ENCODE data around the gene FOSL1.

The FOSL1 gene

DNA sequence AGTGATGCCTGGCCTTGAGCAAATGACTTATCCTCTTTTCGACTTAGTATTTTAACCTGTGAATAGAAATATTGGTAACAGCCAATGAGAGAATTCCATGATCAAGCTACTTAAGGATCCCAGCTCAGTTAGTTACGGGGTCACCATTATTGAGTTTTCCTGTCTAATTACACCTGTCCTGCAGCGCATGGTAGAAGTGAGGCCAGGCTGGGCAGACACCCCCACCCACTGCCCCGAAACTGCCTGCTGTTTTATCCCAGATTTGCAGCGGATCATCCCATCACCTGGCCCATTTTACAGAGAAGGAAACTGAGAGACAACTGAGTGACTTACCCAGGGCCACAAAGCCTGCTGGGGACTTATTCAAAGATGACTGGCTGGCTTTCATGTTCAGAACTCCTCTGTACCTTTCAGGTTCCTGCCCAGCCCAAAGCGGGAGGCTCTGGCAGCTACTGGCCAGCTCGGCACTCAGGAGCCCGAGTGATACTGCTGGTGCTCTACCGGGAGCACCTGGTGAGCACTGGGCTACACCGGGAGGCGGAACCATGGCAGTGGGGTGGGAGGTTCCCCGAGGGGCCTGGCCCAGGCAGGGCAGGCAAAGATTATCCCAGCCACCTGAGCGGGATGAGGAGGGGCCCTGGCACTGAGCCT lies 38.5 kb downstream of the FOSL1 start:
- no peak for DNase-seq

DNA sequence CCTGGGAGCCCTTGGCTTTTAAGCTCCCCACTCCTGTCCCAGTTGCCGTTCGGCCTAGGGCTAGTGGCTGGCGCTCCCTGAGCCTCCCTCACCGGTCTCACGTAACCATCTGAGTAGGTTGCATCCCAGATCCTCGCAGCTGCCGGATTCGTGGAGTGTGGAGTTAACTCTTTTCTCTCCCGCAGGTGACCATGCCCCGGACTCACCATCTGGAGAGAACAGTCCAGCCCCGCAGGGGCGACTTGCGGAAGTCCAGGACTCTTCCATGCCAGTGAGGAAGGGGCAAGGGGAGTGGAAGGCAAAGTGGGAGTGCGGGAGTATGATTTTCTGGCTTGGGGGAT lies 39.1 kb downstream of the FOSL1 start:
- no peak for DNase-seq

DNA sequence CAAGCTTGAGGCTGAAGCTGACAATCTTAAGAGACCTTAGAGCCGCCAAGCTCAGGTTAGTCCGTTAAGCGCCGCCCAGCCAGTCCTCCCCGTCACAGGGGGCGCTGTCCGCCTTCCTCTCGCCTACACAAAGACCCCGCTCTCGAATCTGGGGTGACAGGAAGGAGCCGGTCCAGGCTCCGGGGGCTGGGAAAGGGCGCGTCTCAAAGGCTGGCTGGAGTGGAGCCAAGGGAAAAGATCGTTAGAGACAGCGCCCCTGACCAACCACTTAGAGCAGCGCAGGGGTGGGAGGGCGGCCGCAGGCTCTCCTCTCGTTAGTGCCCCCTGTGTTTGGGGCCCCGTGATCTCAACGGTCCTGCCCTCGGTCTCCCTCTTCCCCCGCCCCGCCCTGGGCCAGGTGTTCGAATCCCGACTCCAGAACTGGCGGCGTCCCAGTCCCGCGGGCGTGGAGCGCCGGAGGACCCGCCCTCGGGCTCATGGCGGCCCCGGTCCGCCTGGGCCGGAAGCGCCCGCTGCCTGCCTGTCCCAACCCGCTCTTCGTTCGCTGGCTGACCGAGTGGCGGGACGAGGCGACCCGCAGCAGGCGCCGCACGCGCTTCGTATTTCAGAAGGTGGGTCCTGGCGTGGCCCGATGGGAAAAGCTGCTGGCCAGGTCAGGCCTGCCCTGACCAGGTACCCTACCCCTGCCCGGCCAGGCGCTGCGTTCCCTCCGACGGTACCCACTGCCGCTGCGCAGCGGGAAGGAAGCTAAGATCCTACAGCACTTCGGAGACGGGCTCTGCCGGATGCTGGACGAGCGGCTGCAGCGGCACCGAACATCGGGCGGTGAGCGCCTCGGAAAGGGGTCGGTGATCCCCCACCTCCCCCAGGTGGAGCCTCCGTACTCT lies 39.7 kb downstream of the FOSL1 start, which contains the start of gene MUS81:
MUS81 (plus strand) TSS at position 156 of the 887 bp plus-strand sequence; CDS start at position 477, 321 bp downstream.
- peak; percentile 98 for DNase-seq

DNA sequence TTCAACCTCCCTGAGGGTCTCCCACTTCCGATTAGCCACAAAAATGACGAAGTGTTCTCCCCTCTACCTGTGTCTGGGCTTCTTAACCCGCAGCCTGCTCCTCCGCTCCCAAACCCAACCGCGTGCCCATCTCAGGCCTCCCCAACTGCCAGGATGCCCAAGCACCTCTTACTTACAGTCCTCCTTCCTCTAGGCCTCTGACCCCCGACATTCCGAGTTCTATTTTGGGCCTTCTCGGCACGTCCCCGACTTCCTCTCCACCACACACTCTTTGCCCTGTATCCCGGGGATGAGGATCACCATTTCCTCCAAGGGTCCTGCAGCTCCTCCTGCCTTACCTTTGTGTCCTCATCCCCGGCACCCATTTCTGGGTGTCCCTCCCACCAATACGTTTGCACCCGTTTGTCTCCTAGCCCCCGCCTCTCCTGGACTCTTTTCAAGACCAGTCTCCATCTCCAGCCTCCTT lies 40.3 kb downstream of the FOSL1 start:
- DNase-seq, result no peak

DNA sequence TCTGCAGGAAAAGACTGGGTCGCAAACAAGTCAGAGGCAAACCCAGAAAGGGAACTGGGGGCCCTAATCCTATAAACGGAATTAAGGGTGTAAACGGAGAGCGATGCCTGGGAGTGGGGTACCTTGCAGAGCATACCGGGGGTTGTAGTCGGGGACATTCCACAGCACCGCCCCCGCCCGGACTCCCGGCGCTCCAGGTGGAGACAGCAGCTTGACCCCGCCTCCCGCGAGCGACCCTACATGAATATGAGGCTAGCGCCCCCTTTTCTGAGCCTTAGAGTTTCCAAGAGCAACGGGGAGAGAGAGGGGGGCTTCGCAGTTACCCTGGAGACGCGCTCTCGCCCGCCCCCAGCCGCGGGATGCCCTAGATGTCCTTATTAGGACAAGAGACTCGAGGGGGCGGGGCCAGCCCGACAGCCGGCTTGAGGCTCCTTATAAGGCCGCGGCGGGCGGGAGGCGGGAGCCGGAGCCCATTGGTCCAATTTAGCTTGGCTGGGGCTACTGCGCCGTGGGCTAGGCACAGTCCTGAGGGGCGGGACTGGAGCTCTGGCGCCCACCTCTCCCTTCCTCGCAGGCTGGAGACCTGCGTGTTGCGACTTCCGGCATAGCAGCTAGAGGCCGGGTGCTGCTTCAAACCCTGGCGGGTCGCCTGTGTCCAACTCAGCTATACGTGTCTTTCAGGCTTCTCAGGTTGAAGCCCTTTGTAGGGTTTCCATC lies 40.9 kb downstream of the FOSL1 start:
- peak; percentile 99 for DNase-seq

DNA sequence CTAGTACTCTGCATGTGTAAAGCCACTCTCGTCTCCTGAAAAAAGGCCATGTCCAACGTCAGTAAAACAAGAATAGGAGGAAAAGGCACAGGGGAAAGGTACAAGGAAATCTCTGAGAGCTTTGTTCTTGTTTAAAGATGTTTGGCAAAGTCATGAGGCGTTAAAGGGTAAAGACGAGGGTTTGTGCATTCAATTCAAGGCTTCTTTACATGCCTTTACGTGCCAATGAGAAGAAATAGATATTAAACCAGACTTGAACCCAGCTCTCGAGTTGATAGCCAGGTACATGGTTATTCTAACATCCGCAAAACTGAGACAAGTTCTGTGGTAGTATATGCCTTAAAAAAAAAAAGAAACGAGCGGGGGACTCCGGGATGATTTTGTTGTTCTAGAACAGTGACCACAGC lies 41.5 kb downstream of the FOSL1 start:
- DNase-seq, result no peak

DNA sequence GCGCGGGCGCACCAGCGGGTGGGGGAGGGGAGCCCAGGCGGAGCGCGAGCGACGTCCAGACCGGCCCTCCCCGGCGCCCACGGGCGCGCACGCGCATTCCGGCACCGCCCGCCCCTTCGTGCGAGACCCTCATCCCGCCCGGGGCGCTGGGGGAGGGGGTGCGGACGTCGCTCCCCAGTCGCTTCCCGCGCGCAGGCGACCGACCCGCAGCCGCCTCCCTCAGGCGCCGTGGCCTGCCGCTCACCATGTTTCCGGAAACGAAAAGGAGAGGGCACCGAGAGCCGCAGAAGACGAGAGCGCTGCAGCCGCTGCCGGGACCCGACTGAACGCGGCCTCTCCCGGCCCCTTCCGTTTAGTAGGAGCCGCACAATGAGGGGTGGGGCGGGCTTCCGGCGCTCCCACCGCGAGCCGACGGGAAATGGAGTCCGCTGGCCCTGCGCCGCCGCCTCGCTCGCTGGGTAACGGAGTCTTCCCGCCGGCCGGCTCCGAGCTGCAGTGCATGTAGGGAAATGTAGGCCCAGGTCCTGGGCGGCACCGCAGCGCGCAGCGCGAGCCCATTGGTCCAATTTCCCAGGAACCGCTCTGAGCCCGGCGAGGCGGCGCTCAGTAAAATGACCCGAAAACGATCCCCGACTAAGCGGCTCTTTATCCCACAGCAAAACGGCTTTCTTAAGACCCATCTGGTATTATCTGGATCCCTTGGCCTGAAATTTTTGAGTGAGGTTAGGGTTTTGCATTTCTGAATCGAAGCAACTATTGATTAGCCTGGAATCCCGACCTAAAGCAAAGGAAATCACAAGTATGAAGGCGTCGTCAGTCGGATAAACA lies 42.1 kb downstream of the FOSL1 start, which contains the start of gene CFL1:
CFL1 (minus strand) TSS at position 328 of the 828 bp plus-strand sequence; CDS start at position 247, 81 bp downstream.
- DNase-seq, result peak; percentile 99

DNA sequence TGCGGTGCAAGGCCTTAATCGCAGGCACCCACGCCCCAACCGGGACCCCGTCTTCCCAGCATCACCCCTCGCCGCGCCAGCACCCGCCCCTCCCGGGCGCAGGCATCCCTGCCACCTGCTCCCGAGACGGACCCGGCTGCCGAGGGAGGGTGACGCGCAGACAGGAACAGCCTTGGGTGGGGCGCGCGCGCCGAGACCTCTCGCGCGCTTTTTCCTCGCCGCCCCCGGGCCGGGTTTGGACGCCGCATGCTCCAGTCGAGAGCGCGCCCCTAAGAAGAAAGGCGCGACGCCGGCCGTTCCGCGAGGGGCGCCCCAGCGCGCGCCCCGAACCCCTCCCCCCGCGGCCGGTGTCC lies 42.7 kb downstream of the FOSL1 start:
- DNase-seq, result no peak

DNA sequence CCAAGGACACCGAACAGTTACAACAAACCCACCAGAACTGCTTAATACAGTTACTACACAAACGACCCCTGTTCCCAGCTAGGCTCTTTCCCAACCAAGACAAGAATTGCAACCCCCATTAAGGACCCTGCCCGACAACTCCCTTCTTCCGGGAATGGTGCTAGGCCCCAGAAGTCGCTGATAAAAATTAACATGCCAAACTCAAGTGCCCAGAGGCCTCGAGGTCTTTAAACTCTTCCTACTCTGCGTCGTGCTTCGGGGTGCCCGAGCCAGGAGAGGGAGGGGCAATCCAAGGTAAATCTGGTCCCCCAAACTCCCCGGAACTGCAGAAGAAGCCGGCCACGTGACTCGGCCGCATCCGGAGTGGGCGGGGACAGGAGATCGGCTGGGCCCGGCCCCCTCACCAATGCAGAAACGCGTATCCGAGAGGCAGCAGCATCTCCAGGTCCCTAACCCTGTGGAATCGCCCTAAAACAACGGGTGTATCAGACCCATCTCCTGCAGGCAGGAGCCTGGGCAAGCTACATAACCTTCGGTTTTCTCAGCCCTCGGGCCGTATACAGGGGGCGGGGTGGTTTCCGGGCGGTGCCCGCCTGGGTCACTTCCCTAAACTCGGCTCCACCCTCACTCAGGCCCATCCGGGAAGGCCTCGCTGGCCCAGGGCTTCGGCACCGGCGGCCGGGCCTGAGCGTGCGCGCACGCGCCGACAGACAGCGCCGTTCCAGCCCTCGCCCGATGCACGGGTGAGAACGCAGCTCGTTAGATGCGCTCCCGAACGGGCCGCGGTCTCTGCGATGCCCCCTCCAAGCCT lies 43.3 kb downstream of the FOSL1 start:
- peak; percentile 88 for DNase-seq

DNA sequence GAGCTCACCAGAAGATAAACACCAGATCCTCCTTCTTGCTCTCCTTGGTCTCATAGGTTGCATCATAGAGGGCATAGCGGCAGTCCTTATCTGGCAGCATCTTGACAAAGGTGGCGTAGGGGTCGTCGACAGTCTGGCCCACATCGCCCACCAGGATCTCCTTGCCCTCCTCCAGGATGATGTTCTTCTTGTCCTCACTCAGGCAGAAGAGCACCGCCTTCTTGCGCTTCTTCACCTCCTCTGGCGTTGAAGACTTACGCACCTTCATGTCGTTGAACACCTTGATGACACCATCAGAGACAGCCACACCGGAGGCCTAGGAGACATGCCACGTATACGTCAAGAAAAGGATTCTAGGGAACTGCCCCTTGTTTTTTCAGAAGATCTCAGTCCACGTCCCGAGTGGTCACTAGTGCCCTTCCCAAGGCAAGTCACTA lies 44.2 kb downstream of the FOSL1 start:
- DNase-seq, result no peak

DNA sequence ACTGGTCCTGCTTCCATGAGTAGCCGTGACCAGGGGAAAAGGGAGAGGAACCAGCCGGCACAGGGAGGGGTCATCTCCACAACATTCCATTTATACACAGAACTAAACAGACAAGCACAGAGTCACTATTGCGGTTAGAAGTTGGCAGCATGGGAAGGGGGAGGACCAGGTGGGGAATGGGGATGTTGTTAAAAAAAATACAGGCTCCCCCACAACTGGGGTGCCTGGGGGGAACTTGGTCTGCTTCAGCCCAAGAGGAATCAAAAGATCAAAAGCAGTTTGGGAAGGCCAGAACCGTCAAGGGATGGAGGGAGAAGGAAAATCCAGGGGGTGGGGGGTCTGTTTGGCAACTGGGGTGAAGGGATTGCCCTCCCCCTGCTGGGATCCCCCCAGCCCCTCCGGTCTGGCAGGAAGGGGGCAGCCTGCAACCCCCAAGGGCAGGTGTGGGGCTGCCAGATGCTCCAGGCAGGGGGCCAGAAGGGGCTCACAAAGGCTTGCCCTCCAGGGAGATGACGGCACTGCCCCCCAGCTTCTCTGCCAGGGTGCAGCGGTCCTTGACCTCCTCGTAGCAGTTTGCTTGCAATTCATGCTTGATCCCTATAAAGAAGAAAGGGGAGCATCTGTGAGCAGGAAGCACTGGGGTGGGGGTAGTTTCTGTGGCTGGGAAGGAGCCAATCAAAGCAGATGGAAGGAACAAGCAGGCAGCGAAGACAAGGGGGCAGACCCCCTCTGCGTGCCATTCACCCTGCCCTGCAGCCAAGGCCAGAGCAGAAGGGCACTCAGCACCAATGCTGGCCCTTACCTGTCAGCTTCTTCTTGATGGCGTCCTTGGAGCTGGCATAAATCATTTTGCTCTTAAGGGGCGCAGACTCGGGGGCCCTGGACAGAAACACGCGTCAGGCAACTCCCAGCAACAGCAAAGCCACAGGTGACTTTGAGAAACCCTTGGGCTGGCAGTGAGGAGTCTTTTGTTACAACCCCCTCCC lies 45.0 kb downstream of the FOSL1 start:
- DNase-seq, result no peak

DNA sequence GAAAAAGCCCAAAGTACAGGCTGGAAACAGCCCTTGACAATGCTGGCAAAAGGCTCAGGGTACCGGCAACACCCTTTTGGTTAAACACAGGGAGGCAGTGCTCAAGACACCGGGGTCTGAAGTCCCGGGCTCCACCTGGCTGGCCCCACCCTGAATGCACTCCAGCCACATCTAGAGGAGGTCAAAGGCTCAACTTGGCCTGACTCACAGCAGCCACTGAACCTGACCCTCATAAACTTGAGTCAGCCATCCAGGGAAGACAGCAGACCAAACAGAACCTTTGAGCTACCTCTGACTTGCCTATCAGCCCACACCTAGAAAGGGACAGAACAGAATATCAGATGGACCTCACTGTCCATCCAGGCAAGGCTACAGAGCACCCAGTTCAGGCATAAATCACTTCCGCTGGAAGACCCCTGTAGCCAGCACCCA lies 46.0 kb downstream of the FOSL1 start:
- no peak for DNase-seq

DNA sequence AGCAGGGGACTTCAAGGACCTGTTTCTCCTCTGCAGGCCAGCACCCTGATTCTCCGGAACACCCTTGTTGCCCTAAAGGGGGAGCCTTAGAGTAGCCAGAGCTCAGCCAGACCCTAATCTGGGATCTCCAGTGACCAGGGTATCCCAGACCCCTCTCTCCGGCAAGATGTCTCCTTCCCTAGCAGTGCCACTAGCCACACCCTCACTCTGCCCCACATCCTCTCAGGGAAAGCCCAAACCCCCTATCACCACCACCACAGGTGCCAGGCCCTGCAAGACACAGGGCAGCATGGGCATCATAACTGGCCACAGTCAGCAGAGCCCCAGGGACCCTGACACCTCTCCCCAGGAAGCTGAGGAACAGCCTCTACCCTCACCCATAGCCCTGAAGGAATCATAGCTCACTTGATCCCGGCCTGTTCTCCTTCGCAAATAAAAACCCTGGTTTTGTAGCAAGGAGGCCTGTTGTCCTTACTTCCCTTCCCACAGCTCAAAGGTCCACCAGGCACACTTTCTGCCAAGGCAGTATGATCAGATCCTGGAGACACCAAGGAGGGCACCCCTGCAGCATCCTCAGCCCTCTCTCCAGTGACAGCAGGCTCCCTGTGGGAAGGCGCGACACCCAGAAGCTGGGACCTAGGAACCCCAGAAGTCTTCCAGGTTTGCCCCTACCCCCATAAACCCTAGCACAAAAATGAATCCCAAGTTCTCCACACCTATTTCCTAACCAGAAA lies 46.8 kb downstream of the FOSL1 start:
- DNase-seq, result no peak

DNA sequence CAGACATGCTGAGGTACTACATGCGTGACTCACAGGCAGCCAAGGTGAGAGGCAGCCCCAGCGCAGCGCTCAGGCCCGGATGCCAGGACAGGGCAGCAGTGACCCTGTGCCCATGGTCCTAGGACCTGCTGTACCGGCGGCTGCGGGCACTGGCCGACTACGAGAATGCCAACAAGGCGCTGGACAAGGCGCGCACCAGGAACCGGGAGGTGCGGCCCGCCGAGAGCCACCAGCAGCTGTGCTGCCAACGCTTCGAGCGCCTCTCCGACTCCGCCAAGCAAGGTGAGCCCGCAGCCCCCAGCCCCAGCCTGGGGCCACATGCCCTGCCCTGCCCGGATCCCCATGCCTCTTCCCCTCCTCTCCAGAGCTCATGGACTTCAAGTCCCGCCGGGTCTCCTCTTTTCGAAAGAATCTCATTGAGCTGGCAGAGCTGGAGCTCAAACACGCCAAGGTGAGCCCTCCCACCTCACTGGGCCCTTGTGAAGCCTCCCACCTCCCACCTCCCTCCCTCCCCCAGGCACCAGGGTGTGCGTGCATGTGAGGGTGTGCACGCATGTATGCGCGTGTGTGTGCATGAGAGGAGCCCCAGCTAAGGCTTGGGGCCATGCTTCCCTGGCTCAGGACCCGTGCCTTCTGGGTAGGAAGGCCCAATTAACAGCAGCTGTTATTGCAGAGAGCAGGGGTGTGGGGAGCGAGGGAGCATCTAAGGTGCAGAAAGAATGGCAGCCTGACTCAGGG lies 47.5 kb downstream of the FOSL1 start:
- DNase-seq, result no peak

DNA sequence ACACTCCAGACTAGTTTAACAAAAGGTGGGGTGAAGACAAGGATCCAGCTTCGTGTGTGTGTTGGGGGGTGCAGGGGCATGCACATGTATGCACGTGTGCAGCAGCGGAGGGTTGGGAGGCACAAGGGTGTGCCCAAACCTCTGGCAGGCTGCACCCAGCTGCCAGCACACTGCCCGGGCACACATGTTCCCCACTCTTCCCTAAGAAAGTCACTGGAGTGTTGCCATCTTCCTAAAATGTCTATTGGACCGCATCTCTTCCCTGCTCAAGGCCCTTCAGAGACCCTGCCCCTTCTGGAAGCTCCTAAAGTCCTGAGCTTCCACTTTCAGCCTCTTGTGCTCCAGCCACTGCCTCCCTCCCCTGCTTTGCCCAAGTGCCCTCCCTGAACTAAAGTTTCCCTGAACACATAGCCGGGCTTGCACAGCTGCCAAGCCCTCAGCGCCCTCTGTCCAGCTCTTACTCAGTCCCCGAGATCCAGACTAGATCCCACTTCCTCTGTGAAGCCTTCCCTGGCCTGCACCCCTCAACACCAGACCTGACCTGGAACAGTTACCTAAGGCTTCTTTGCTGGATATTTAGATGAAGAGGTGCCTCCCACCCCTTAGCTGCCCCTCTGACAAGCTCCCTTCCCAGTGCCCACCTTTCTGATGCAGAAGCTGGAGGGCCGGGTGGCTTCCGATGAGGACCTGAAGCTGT lies 48.2 kb downstream of the FOSL1 start:
- no peak for DNase-seq

DNA sequence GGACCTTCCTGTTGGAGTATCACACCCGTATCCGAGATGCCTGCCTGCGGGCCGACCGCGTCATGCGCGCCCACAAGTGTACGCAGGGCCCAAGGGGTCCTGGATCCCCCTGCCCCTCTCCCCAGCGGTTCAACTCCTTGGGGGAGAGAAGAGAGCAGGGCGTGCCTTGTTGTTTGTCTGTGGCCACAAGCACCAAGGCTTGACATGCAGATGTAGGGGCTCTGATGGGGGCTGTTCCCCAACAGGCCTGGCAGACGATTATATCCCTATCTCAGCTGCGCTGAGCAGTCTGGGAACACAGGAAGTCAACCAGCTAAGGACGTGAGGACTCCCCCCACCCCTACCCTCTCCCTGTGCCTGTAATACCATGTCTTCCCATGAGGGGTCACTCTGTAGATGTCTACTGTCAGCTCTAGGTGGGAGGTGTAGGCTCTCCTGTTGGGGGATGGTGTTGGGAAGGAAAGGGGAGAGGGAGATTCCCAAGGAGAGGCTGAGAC lies 49.1 kb downstream of the FOSL1 start:
- DNase-seq, result peak; percentile 59

DNA sequence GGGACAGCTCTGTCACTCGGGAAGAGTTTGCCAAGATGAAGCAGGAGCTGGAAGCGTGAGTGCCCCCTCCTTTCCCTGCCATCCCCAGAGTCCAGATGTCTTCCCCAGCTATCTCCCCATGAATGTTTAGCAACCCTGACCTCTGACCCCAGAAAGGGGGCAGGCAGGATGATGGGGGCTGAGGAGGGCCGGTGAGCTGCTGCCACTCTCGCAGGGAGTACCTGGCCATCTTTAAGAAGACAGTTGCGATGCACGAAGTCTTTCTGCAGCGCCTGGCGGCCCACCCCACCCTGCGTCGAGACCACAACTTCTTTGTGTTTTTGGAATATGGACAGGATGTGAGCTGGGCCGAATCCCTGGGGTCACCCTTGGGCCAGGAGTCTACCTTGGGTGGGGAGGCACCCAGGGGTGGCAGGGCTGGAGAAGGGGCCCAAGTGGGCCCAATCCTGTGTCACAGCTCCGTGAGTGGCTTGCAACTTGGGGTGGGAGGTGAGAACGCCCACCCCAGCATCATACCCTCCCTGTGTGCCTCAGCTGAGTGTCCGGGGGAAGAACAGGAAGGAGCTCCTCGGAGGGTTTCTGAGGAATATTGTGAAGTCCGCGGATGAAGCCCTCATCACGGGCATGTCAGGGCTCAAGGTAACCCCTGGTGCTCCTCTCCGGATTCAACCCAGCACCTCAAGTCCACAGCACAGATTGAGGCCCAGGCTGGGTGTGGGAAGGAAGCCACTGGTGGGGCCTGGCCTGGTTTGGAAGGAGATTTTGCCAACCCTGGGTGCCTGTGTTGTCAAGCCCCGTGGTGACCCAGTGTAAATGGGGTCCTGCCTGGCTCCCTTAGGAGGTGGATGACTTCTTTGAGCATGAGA lies 49.7 kb downstream of the FOSL1 start:
- no peak for DNase-seq

All from activated CD4-positive, alpha-beta T cell treated with anti-CD3 and anti-CD28 coated beads, Interleukin-10, Interleukin-2, amounts not matched to agents 100 ng/mL and 50 ng/mL, durations not matched to agents 16 hours and 8 hours (primary cell).